SK-N-DZ (cell line): ENCODE data around the gene ACOX3.
"Not testable (repeated sequence)": the region's sequence is repeated elsewhere in the genome, so short reads cannot be mapped to it uniquely, and the experiment has no call there.

Experiments
- DNase-seq: peaks from one replicate; pipeline ENCODE4 v3.0.0-alpha.2; 2015; ENCODE audit warnings: low spot score

The ACOX3 gene

GRCh38 chr4:8388528-8388870, 52.0 kb downstream of the ACOX3 start:
- no peak for DNase-seq

GRCh38 chr4:8387615-8388527, 52.7 kb downstream of the ACOX3 start:
- no peak for DNase-seq

- no peak for DNase-seq
Observed at GRCh38 chr4:8387194-8387593, 53.3 kb downstream of the ACOX3 start.

GRCh38 chr4:8386731-8387130, 53.8 kb downstream of the ACOX3 start:
- no peak for DNase-seq

- not testable (repeated sequence) for DNase-seq
Observed at GRCh38 chr4:8386131-8386530, 54.4 kb downstream of the ACOX3 start.

GRCh38 chr4:8385611-8386010, 54.9 kb downstream of the ACOX3 start:
- no peak for DNase-seq

- DNase-seq, result no peak
Observed at GRCh38 chr4:8385106-8385505, 55.4 kb downstream of the ACOX3 start.

- DNase-seq, result no peak
Observed at GRCh38 chr4:8384397-8385060, 56.0 kb downstream of the ACOX3 start.

GRCh38 chr4:8383451-8384160, 56.9 kb downstream of the ACOX3 start:
- no peak for DNase-seq

GRCh38 chr4:8383016-8383415, 57.5 kb downstream of the ACOX3 start:
- no peak for DNase-seq

GRCh38 chr4:8381814-8382581, 58.5 kb downstream of the ACOX3 start:
- DNase-seq, result no peak

- no peak for DNase-seq
Observed at GRCh38 chr4:8380511-8381415, 59.8 kb downstream of the ACOX3 start.

- no peak for DNase-seq
Observed at GRCh38 chr4:8379771-8380170, 60.8 kb downstream of the ACOX3 start.

- DNase-seq, result no peak
Observed at GRCh38 chr4:8379281-8379680, 61.2 kb downstream of the ACOX3 start.

GRCh38 chr4:8378776-8379175, 61.7 kb downstream of the ACOX3 start:
- no peak for DNase-seq

GRCh38 chr4:8378101-8378724, 62.3 kb downstream of the ACOX3 start:
- DNase-seq, result no peak

GRCh38 chr4:8377103-8378075, 63.1 kb downstream of the ACOX3 start:
- no peak for DNase-seq

GRCh38 chr4:8376361-8377102, 64.0 kb downstream of the ACOX3 start:
- no peak for DNase-seq
